ENCODE measurements around the gene TAS2R43. TPM values are rescaled to one million over a fixed set of nuclear protein-coding genes. Genes with fewer than 3 reads are reported as not detected.
"Not testable (repeated sequence)": the region's sequence is repeated elsewhere in the genome, so short reads cannot be mapped to it uniquely, and the experiment has no call there.

TAS2R43 gene
- total RNA-seq, 1 donor from 2014 or later, result 0.79 TPM

DNA sequence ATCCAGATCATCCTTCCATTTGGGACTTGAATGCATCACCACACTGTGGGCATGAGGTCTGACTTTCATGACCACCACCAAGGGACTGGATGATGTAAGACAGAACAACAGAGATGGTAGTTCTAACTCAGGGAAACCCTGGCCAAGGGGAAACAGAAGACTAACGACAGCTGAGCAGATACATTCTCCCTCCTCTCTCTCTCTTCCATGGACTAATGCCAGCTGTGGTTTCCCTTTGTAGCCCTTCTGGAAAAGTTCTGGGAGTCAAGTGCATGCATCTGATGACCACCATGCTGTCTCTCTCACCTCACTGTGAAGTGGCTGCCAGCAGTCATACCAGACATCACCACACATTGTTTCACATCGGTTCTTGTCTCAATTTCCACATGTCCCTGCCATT is 38.9 kb upstream of the TAS2R43 start:
- H3K27me3 ChIP-seq (ENCODE audit: control insufficient read depth, insufficient read depth, low read length), result no peaks in the 10 kb centered on the region
- no peak for FAIRE-seq

DNA sequence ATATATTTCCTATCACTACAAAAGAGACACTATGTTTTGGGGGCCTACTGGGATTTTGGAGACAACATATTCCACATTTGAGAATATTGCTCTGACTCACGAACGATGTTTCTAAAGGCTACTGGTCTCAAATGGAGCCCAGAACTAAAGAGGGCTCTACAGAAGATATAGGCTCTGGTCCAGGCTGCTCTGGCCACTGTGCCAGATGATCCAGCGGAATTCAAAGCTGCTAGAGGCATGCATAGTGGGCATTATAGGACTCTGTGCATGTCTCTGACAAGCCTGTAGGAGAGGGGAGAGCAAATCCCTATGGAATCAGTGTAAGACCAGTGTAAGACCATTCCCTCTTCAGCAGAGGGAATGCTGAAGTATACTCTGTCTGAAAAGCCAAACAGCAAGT is 38.3 kb upstream of the TAS2R43 start:
- FAIRE-seq (no peak), DNase-seq (ENCODE audit: low read depth) (no peak)
- no peaks in the 10 kb centered on the region for H3K27me3 ChIP-seq (ENCODE audit: control insufficient read depth, insufficient read depth, low read length)
- TF ChIP-seq, protein P1, sequence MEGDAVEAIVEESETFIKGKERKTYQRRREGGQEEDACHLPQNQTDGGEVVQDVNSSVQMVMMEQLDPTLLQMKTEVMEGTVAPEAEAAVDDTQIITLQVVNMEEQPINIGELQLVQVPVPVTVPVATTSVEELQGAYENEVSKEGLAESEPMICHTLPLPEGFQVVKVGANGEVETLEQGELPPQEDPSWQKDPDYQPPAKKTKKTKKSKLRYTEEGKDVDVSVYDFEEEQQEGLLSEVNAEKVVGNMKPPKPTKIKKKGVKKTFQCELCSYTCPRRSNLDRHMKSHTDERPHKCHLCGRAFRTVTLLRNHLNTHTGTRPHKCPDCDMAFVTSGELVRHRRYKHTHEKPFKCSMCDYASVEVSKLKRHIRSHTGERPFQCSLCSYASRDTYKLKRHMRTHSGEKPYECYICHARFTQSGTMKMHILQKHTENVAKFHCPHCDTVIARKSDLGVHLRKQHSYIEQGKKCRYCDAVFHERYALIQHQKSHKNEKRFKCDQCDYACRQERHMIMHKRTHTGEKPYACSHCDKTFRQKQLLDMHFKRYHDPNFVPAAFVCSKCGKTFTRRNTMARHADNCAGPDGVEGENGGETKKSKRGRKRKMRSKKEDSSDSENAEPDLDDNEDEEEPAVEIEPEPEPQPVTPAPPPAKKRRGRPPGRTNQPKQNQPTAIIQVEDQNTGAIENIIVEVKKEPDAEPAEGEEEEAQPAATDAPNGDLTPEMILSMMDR (IDR thresholded peaks at IDR 0.05; ENCODE audit: insufficient read depth, low read length, severe bottlenecking), result no peak
- H3K36me3 ChIP-seq (ENCODE audit: control insufficient read depth, insufficient read depth, low read length), result no peaks in the 10 kb centered on the region
- no peak overlapping the region for H3K4me3 ChIP-seq (ENCODE audit: low read depth, low read length)

More for the DNA sequence above, 38.9 kb upstream of the TAS2R43 start:
- no peaks in the 10 kb centered on the region for H3K36me3 ChIP-seq (ENCODE audit: control insufficient read depth, insufficient read depth, low read length)
- DNase-seq (ENCODE audit: low read depth), result no peak
- no peak overlapping the region for H3K4me3 ChIP-seq (ENCODE audit: low read depth, low read length)
- TF ChIP-seq, protein P1 (IDR thresholded peaks at IDR 0.05; ENCODE audit: insufficient read depth, low read length, severe bottlenecking), result no peak

DNA sequence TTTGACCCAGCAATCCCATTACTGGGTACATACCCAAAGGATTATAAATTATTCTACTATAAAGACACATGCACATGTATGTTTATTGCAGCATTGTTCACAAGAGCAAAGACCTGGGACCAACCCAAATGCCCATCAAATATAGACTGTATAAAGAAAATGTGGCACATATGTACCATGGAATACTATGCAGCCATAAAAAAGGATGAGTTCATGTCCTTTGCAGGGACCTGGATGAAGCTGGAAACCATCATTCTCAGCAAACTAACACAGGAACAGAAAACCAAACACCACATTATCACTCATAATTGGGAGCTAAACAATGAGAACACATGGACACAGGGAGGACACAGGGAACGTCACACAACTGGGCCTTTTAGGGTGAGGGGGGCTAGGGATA is 22.0 kb upstream of the TAS2R43 start:
- not testable (repeated sequence) for FAIRE-seq; H3K27me3 ChIP-seq (ENCODE audit: control insufficient read depth, insufficient read depth, low read length); H3K4me3 ChIP-seq (ENCODE audit: low read depth, low read length); DNase-seq (ENCODE audit: low read depth); H3K36me3 ChIP-seq (ENCODE audit: control insufficient read depth, insufficient read depth, low read length)

DNA sequence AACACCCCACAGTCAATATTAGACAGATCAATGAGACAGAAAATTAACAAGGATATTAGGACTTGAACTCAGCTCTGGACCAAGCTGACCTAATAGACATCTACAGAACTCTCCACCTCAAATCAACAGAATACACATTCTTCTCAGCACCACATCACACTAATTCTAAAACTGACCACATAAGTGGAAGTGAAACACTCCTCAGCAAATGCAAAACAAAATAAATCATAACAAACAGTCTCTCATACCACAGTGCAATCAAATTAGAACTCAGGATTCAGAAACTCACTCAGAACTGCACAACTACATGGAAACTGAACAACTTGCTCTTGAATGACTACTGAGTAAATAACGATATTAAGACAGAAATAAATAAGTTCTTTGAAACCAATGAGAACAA is 19.1 kb upstream of the TAS2R43 start:
- not testable (repeated sequence) for H3K36me3 ChIP-seq (ENCODE audit: control insufficient read depth, insufficient read depth, low read length); H3K4me3 ChIP-seq (ENCODE audit: low read depth, low read length); H3K27me3 ChIP-seq (ENCODE audit: control insufficient read depth, insufficient read depth, low read length); DNase-seq (ENCODE audit: low read depth); FAIRE-seq

DNA sequence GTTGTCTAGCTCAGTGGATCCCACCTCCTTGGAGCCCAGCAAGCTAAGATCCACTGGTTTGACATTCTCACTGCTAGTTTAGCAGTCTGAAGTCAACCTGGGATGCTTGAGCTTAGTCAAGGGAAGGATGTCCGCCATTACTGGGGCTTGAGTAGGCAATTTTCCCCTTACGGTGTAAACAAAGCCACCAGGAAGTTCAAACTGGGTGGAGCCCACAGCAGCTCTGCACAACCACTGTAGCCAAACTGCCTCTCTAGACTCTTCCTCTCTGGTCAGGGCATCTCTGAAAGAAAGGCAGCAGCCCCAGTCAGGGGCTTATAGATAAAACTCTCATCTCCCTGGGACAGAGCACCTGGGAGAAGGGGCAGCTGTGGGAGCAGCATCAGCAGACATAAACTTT is 16.7 kb upstream of the TAS2R43 start:
- TF ChIP-seq, protein P1 (IDR thresholded peaks at IDR 0.05; ENCODE audit: insufficient read depth, low read length, severe bottlenecking), result no peak
- DNase-seq (ENCODE audit: low read depth) (no peak), FAIRE-seq (peak; percentile 28)
- Histone ChIP-seq H3K27me3 (ENCODE audit: control insufficient read depth, insufficient read depth, low read length) (no peaks in the 10 kb centered on the region), H3K4me3 (ENCODE audit: low read depth, low read length) (no peak overlapping the region), H3K36me3 (ENCODE audit: control insufficient read depth, insufficient read depth, low read length) (no peaks in the 10 kb centered on the region)

DNA sequence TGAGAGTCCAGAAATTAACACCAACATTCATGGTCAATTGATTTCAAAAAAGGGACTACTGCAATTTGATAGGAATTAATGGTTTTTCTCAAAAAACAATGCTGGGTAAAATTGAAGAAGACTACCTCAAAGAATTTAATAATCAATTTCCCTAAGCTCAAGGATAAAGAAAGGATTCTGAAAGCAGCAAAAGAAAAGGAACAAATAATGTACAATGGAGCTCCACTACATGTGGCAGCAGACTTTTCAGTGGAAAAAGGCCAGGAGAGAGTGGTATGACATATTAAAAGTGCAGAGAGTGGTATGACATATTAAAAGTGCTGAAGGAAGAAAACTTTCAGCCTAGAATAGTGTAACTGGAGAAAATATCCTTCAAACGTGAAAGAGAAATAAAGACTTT is 15.6 kb upstream of the TAS2R43 start:
- TF ChIP-seq, protein P1 (IDR thresholded peaks at IDR 0.05; ENCODE audit: insufficient read depth, low read length, severe bottlenecking), result no peak
- H3K27me3 ChIP-seq (ENCODE audit: control insufficient read depth, insufficient read depth, low read length), result no peaks in the 10 kb centered on the region
- FAIRE-seq (no peak), DNase-seq (ENCODE audit: low read depth) (no peak)
- no peaks in the 10 kb centered on the region for H3K36me3 ChIP-seq (ENCODE audit: control insufficient read depth, insufficient read depth, low read length)
- no peak overlapping the region for H3K4me3 ChIP-seq (ENCODE audit: low read depth, low read length)

DNA sequence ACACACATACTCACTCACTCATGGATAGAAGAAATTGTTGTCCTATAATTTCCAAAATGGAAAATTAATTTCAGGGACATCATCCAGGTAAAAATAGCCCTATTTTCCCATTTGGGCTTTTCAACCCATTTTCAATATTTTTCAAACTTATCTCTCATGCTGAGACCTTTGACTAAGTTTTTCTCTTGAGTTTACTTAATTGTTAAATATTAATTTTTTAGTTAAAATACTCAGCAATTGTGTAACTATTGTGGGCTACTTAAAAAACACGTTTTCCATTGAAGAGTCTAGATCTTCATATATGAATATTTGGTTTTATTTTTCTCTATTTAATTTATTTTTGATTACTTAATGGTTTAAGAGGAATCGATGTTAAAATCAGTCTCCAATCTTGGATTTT is 14.2 kb upstream of the TAS2R43 start:
- Histone ChIP-seq H3K27me3 (ENCODE audit: control insufficient read depth, insufficient read depth, low read length) (no peaks in the 10 kb centered on the region), H3K36me3 (ENCODE audit: control insufficient read depth, insufficient read depth, low read length) (no peaks in the 10 kb centered on the region), H3K4me3 (ENCODE audit: low read depth, low read length) (no peak overlapping the region)
- FAIRE-seq (no peak), DNase-seq (ENCODE audit: low read depth) (no peak)
- TF ChIP-seq, protein P1 (IDR thresholded peaks at IDR 0.05; ENCODE audit: insufficient read depth, low read length, severe bottlenecking), result no peak
